WTC11 (cell line): Measurements from ENCODE around the gene RREB1. TPM values are rescaled to one million over a fixed set of nuclear protein-coding genes. Genes with fewer than 3 reads are reported as not detected.

Experiments
- ATAC-seq: fragments of 200-7000 bp; cut with Tn5 transposase; 2 replicates; pipeline ENCODE4 v1.10.0; 2021; ENCODE audit warnings: mild to moderate bottlenecking, moderate library complexity
- CTCF ChIA-PET: fragments of 300-600 bp; sonication (Branson Sonifier 250); formaldehyde crosslinking; loops from one replicate; lab custom pipeline; 2021; ENCODE audit warnings: antibody characterized with exemption; lab: Charles Lee
- POLR2A ChIA-PET: fragments of 350-600 bp; sonication (Branson Sonifier 250); formaldehyde crosslinking; loops from one replicate; lab custom pipeline; 2021; ENCODE audit warnings: antibody characterized with exemption; lab: Charles Lee
- DNase-seq: peaks from one replicate; pipeline ENCODE4 v3.0.0; 2021; ENCODE audit warnings: low spot score
- H3K27ac Mint-ChIP-seq: 2 replicates; pipeline ENCODE4 v1.8.0; 2021; ENCODE audit warnings: mixed read lengths
- H3K27me3 Mint-ChIP-seq: 2 replicates; pipeline ENCODE4 v1.8.0; 2021; ENCODE audit warnings: low read depth, mild to moderate bottlenecking, moderate library complexity, mixed read lengths
- H3K36me3 Mint-ChIP-seq: 2 replicates; pipeline ENCODE4 v1.8.0; 2021; ENCODE audit warnings: mixed read lengths
- H3K4me1 Mint-ChIP-seq: 2 replicates; pipeline ENCODE4 v1.8.0; 2022; ENCODE audit warnings: mixed read lengths
- H3K4me3 Mint-ChIP-seq: 2 replicates; pipeline ENCODE4 v1.8.0; 2021; ENCODE audit warnings: mild to moderate bottlenecking, moderate library complexity, mixed read lengths
- H3K9me3 Mint-ChIP-seq: 2 replicates; pipeline ENCODE4 v1.8.0; 2021; ENCODE audit warnings: mixed read lengths
- CREM ChIP-seq: sonication (generic); formaldehyde crosslinking; IDR thresholded peaks from 2 replicates; pipeline ENCODE4 v1.8.1; 2022; ENCODE audit warnings: mild to moderate bottlenecking, missing genetic modification reagents, moderate library complexity
- ETV6 ChIP-seq: sonication (generic); formaldehyde crosslinking; IDR thresholded peaks from 2 replicates; pipeline ENCODE4 v1.8.1; 2022; ENCODE audit warnings: mild to moderate bottlenecking, missing genetic modification reagents
- GABPB1 ChIP-seq: sonication (generic); formaldehyde crosslinking; IDR thresholded peaks from 2 replicates; pipeline ENCODE4 v1.8.1; 2023; ENCODE audit warnings: mild to moderate bottlenecking, missing genetic modification reagents
- MXD4 ChIP-seq: fragments of 250-450 bp; sonication (Bioruptor Pico); IDR thresholded peaks from 2 replicates; pipeline ENCODE4 v1.8.0; 2021; ENCODE audit warnings: mild to moderate bottlenecking, moderate library complexity, borderline replicate concordance
- NR1H2 ChIP-seq: sonication (generic); formaldehyde crosslinking; IDR thresholded peaks from 2 replicates; pipeline ENCODE4 v1.9.0; 2021; ENCODE audit warnings: mild to moderate bottlenecking, moderate library complexity, missing genetic modification reagents
- NR2C2 ChIP-seq: sonication (generic); formaldehyde crosslinking; IDR thresholded peaks from 2 replicates; pipeline ENCODE4 v1.8.0; 2022; ENCODE audit warnings: mild to moderate bottlenecking, missing genetic modification reagents
- RELA ChIP-seq: sonication (generic); formaldehyde crosslinking; IDR thresholded peaks from 2 replicates; pipeline ENCODE4 v1.8.1; 2022; ENCODE audit warnings: missing genetic modification reagents, mild to moderate bottlenecking, borderline replicate concordance
- SOX15 ChIP-seq: fragments of 250-450 bp; sonication (Bioruptor Pico); IDR thresholded peaks from 2 replicates; pipeline ENCODE4 v1.9.0; 2021; ENCODE audit warnings: mild to moderate bottlenecking
- SP1 ChIP-seq: sonication (generic); formaldehyde crosslinking; conservative IDR thresholded peaks from 2 replicates; pipeline ENCODE4 v1.8.1; 2022; ENCODE audit warnings: missing genetic modification reagents
- TEAD1 ChIP-seq: sonication (generic); formaldehyde crosslinking; IDR thresholded peaks from 2 replicates; pipeline ENCODE4 v1.8.0; 2022; ENCODE audit warnings: mild to moderate bottlenecking, missing genetic modification reagents
- ZNF423 ChIP-seq: fragments of 250-450 bp; sonication (Bioruptor Pico); IDR thresholded peaks from 2 replicates; pipeline ENCODE4 v2.1.2; 2022; ENCODE audit warnings: mild to moderate bottlenecking, moderate library complexity
- total RNA-seq: library from RNA; stranded (reverse); gene quantifications from 3 replicates; pipeline ENCODE4 v1.2.3, GENCODE V29; 2021
- TF ChIP-seq, protein P1 (sequence below): sonication (generic); formaldehyde crosslinking; IDR thresholded peaks from 2 replicates; pipeline ENCODE4 v1.8.0; 2022; ENCODE audit warnings: missing genetic modification reagents
- TF ChIP-seq, protein P2 (sequence below): fragments of 200-600 bp; IDR thresholded peaks from 2 replicates; pipeline ENCODE4 v1.8.0; 2022; ENCODE audit warnings: antibody characterized with exemption
- TF ChIP-seq, protein P3 (sequence below): sonication (generic); formaldehyde crosslinking; IDR thresholded peaks from 2 replicates; pipeline ENCODE4 v1.8.0; 2023; ENCODE audit warnings: missing genetic modification reagents, mild to moderate bottlenecking, borderline replicate concordance
- TF ChIP-seq, protein P4 (sequence below): sonication (generic); formaldehyde crosslinking; conservative IDR thresholded peaks from 2 replicates; pipeline ENCODE4 v1.8.1; 2023; ENCODE audit warnings: mild to moderate bottlenecking, low read depth, missing genetic modification reagents, moderate library complexity
- TF ChIP-seq, protein P5 (sequence below): sonication (generic); formaldehyde crosslinking; IDR thresholded peaks from 2 replicates; pipeline ENCODE4 v1.8.0; 2022; ENCODE audit warnings: mild to moderate bottlenecking, missing genetic modification reagents
- TF ChIP-seq, protein P6 (sequence below): sonication (generic); formaldehyde crosslinking; IDR thresholded peaks from 2 replicates; pipeline ENCODE4 v1.8.1; 2023; ENCODE audit warnings: mild to moderate bottlenecking, missing genetic modification reagents, moderate library complexity
- TF ChIP-seq, protein P7 (sequence below): fragments of 250-450 bp; sonication (Bioruptor Pico); IDR thresholded peaks from 2 replicates; pipeline ENCODE4 v1.9.0; 2021; ENCODE audit warnings: mild to moderate bottlenecking
- TF ChIP-seq, protein P8 (sequence below): sonication (generic); formaldehyde crosslinking; IDR thresholded peaks from 2 replicates; pipeline ENCODE4 v1.8.0; 2022; ENCODE audit warnings: mild to moderate bottlenecking, missing genetic modification reagents

The RREB1 gene
- total RNA-seq, 1 experiment from 2014 or later = 38.5 TPM

DNA sequence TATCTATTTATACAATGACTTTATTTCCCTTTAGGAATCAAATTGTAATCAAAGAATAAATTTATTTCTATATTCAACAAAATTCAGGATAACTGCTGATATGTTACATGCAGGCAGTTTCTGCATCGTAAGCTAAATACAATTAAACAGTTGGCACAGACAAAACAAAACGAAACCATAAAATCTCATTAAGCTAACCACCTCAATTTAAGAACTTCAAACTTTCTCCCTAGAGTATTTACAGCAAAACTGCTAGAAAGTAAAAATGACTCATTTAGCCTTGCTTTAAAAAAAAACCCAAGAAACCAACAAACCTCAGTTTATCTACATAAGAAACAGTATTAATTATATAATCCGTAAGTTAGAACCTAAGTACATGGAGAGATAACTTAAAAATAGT lies 188.2 kb downstream of the RREB1 start:
- ATAC-seq (no peak), DNase-seq (no peak)
- TF ChIP-seq NR1H2 (CRISPR knock-in tag) (no peak), SP1 (CRISPR knock-in tag) (no peak), MXD4 (CRISPR knock-in tag) (no peak), GABPB1 (CRISPR knock-in tag) (no peak), NR2C2 (CRISPR knock-in tag) (no peak), CREM (CRISPR knock-in tag) (no peak), ZNF423 (no peak), TEAD1 (no peak), RELA (CRISPR knock-in tag) (no peak), SOX15 (no peak), ETV6 (CRISPR knock-in tag) (no peak)
- TF ChIP-seq, protein P1, sequence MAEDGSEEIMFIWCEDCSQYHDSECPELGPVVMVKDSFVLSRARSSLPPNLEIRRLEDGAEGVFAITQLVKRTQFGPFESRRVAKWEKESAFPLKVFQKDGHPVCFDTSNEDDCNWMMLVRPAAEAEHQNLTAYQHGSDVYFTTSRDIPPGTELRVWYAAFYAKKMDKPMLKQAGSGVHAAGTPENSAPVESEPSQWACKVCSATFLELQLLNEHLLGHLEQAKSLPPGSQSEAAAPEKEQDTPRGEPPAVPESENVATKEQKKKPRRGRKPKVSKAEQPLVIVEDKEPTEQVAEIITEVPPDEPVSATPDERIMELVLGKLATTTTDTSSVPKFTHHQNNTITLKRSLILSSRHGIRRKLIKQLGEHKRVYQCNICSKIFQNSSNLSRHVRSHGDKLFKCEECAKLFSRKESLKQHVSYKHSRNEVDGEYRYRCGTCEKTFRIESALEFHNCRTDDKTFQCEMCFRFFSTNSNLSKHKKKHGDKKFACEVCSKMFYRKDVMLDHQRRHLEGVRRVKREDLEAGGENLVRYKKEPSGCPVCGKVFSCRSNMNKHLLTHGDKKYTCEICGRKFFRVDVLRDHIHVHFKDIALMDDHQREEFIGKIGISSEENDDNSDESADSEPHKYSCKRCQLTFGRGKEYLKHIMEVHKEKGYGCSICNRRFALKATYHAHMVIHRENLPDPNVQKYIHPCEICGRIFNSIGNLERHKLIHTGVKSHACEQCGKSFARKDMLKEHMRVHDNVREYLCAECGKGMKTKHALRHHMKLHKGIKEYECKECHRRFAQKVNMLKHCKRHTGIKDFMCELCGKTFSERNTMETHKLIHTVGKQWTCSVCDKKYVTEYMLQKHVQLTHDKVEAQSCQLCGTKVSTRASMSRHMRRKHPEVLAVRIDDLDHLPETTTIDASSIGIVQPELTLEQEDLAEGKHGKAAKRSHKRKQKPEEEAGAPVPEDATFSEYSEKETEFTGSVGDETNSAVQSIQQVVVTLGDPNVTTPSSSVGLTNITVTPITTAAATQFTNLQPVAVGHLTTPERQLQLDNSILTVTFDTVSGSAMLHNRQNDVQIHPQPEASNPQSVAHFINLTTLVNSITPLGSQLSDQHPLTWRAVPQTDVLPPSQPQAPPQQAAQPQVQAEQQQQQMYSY (CRISPR knock-in tag) = no peak
- TF ChIP-seq, protein P2, sequence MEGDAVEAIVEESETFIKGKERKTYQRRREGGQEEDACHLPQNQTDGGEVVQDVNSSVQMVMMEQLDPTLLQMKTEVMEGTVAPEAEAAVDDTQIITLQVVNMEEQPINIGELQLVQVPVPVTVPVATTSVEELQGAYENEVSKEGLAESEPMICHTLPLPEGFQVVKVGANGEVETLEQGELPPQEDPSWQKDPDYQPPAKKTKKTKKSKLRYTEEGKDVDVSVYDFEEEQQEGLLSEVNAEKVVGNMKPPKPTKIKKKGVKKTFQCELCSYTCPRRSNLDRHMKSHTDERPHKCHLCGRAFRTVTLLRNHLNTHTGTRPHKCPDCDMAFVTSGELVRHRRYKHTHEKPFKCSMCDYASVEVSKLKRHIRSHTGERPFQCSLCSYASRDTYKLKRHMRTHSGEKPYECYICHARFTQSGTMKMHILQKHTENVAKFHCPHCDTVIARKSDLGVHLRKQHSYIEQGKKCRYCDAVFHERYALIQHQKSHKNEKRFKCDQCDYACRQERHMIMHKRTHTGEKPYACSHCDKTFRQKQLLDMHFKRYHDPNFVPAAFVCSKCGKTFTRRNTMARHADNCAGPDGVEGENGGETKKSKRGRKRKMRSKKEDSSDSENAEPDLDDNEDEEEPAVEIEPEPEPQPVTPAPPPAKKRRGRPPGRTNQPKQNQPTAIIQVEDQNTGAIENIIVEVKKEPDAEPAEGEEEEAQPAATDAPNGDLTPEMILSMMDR = no peak
- TF ChIP-seq, protein P3, sequence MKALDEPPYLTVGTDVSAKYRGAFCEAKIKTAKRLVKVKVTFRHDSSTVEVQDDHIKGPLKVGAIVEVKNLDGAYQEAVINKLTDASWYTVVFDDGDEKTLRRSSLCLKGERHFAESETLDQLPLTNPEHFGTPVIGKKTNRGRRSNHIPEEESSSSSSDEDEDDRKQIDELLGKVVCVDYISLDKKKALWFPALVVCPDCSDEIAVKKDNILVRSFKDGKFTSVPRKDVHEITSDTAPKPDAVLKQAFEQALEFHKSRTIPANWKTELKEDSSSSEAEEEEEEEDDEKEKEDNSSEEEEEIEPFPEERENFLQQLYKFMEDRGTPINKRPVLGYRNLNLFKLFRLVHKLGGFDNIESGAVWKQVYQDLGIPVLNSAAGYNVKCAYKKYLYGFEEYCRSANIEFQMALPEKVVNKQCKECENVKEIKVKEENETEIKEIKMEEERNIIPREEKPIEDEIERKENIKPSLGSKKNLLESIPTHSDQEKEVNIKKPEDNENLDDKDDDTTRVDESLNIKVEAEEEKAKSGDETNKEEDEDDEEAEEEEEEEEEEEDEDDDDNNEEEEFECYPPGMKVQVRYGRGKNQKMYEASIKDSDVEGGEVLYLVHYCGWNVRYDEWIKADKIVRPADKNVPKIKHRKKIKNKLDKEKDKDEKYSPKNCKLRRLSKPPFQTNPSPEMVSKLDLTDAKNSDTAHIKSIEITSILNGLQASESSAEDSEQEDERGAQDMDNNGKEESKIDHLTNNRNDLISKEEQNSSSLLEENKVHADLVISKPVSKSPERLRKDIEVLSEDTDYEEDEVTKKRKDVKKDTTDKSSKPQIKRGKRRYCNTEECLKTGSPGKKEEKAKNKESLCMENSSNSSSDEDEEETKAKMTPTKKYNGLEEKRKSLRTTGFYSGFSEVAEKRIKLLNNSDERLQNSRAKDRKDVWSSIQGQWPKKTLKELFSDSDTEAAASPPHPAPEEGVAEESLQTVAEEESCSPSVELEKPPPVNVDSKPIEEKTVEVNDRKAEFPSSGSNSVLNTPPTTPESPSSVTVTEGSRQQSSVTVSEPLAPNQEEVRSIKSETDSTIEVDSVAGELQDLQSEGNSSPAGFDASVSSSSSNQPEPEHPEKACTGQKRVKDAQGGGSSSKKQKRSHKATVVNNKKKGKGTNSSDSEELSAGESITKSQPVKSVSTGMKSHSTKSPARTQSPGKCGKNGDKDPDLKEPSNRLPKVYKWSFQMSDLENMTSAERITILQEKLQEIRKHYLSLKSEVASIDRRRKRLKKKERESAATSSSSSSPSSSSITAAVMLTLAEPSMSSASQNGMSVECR (CRISPR knock-in tag) = no peak
- TF ChIP-seq, protein P4, sequence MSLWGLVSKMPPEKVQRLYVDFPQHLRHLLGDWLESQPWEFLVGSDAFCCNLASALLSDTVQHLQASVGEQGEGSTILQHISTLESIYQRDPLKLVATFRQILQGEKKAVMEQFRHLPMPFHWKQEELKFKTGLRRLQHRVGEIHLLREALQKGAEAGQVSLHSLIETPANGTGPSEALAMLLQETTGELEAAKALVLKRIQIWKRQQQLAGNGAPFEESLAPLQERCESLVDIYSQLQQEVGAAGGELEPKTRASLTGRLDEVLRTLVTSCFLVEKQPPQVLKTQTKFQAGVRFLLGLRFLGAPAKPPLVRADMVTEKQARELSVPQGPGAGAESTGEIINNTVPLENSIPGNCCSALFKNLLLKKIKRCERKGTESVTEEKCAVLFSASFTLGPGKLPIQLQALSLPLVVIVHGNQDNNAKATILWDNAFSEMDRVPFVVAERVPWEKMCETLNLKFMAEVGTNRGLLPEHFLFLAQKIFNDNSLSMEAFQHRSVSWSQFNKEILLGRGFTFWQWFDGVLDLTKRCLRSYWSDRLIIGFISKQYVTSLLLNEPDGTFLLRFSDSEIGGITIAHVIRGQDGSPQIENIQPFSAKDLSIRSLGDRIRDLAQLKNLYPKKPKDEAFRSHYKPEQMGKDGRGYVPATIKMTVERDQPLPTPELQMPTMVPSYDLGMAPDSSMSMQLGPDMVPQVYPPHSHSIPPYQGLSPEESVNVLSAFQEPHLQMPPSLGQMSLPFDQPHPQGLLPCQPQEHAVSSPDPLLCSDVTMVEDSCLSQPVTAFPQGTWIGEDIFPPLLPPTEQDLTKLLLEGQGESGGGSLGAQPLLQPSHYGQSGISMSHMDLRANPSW = no peak
- TF ChIP-seq, protein P5, sequence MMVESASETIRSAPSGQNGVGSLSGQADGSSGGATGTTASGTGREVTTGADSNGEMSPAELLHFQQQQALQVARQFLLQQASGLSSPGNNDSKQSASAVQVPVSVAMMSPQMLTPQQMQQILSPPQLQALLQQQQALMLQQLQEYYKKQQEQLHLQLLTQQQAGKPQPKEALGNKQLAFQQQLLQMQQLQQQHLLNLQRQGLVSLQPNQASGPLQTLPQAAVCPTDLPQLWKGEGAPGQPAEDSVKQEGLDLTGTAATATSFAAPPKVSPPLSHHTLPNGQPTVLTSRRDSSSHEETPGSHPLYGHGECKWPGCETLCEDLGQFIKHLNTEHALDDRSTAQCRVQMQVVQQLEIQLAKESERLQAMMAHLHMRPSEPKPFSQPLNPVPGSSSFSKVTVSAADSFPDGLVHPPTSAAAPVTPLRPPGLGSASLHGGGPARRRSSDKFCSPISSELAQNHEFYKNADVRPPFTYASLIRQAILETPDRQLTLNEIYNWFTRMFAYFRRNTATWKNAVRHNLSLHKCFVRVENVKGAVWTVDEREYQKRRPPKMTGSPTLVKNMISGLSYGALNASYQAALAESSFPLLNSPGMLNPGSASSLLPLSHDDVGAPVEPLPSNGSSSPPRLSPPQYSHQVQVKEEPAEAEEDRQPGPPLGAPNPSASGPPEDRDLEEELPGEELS (CRISPR knock-in tag) = no peak
- TF ChIP-seq, protein P6, sequence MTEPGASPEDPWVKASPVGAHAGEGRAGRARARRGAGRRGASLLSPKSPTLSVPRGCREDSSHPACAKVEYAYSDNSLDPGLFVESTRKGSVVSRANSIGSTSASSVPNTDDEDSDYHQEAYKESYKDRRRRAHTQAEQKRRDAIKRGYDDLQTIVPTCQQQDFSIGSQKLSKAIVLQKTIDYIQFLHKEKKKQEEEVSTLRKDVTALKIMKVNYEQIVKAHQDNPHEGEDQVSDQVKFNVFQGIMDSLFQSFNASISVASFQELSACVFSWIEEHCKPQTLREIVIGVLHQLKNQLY (CRISPR knock-in tag) = no peak
- TF ChIP-seq, protein P7, sequence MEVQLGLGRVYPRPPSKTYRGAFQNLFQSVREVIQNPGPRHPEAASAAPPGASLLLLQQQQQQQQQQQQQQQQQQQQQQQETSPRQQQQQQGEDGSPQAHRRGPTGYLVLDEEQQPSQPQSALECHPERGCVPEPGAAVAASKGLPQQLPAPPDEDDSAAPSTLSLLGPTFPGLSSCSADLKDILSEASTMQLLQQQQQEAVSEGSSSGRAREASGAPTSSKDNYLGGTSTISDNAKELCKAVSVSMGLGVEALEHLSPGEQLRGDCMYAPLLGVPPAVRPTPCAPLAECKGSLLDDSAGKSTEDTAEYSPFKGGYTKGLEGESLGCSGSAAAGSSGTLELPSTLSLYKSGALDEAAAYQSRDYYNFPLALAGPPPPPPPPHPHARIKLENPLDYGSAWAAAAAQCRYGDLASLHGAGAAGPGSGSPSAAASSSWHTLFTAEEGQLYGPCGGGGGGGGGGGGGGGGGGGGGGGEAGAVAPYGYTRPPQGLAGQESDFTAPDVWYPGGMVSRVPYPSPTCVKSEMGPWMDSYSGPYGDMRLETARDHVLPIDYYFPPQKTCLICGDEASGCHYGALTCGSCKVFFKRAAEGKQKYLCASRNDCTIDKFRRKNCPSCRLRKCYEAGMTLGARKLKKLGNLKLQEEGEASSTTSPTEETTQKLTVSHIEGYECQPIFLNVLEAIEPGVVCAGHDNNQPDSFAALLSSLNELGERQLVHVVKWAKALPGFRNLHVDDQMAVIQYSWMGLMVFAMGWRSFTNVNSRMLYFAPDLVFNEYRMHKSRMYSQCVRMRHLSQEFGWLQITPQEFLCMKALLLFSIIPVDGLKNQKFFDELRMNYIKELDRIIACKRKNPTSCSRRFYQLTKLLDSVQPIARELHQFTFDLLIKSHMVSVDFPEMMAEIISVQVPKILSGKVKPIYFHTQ (CRISPR knock-in tag) = no peak
- TF ChIP-seq, protein P8, sequence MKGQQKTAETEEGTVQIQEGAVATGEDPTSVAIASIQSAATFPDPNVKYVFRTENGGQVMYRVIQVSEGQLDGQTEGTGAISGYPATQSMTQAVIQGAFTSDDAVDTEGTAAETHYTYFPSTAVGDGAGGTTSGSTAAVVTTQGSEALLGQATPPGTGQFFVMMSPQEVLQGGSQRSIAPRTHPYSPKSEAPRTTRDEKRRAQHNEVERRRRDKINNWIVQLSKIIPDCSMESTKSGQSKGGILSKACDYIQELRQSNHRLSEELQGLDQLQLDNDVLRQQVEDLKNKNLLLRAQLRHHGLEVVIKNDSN (CRISPR knock-in tag) = no peak
- H3K9me3 Mint-ChIP-seq = no peaks in the 10 kb centered on the region
- POLR2A ChIA-PET = no interaction called here
- CTCF ChIA-PET = no interaction called here
- no peak overlapping the region for H3K4me3 Mint-ChIP-seq
- peaks cover 60% of the 10 kb centered on the region for H3K36me3 Mint-ChIP-seq
- no peaks in the 10 kb centered on the region for H3K27me3 Mint-ChIP-seq
- no peak overlapping the region for H3K27ac Mint-ChIP-seq
- no peaks in the 10 kb centered on the region for H3K4me1 Mint-ChIP-seq
